GM21526 (cell line): Measurements from ENCODE around the gene USP17L30.
"Not testable (repeated sequence)": the region's sequence is repeated elsewhere in the genome, so short reads cannot be mapped to it uniquely, and the experiment has no call there.

Experiments
- ATAC-seq: cut with Tn5 transposase; IDR thresholded peaks from one replicate; pipeline ENCODE4 v1.9.1; 2021; ENCODE audit warnings: moderate library complexity; ENCODE audit not compliant: unreplicated experiment, low FRiP score

The USP17L30 gene

DNA sequence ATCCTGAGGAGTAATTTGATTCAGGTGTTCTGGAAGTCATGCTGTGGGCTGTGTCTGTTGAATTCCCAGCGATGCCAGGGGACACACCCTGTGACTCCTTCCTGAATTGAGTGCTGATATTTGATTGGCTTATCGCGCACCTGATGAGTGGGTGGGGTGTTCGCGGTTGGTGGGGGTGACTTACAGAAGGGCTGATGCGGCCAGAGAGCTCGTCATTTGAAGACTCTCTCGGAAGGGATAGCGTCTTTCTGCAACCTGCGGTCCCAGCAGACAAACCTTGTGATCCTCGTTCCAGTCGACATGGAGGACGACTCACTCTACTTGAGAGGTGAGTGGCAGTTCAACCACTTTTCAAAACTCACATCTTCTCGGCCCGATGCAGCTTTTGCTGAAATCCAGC lies at the start of gene USP17L30:
TSS of gene USP17L30 (plus strand) at position 301 of the 400 bp plus-strand sequence. CDS start at position 301, 0 bp downstream.
- ATAC-seq: not testable (repeated sequence)

- ATAC-seq: not testable (repeated sequence)
Observed at GRCh38 chr4:9324191-9324590, 38.7 kb upstream of the USP17L30 start.

GRCh38 chr4:9324865-9325264 lies 38.1 kb upstream of the USP17L30 start, which contains the start of gene USP17L24:
Gene USP17L24 (plus strand): TSS chr4:9325165. CDS start chr4:9325165, 0 bp downstream.
- ATAC-seq: not testable (repeated sequence)

GRCh38 chr4:9329611-9330010 lies 33.3 kb upstream of the USP17L30 start, which contains the start of gene USP17L25:
Gene USP17L25 (plus strand): TSS chr4:9329911. CDS start chr4:9329911, 0 bp downstream.
- ATAC-seq: not testable (repeated sequence)

GRCh38 chr4:9334358-9334757 lies 28.6 kb upstream of the USP17L30 start, which contains the start of gene USP17L26:
Gene USP17L26 (plus strand): TSS chr4:9334658. CDS start chr4:9334658, 0 bp downstream.
- not testable (repeated sequence) for ATAC-seq

DNA sequence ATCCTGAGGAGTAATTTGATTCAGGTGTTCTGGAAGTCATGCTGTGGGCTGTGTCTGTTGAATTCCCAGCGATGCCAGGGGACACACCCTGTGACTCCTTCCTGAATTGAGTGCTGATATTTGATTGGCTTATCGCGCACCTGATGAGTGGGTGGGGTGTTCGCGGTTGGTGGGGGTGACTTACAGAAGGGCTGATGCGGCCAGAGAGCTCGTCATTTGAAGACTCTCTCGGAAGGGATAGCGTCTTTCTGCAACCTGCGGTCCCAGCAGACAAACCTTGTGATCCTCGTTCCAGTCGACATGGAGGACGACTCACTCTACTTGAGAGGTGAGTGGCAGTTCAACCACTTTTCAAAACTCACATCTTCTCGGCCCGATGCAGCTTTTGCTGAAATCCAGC lies 23.8 kb upstream of the USP17L30 start, which contains the start of gene USP17L5:
TSS of gene USP17L5 (plus strand) at position 301 of the 400 bp plus-strand sequence. CDS start at position 301, 0 bp downstream.
- not testable (repeated sequence) for ATAC-seq

- ATAC-seq: not testable (repeated sequence)
Observed at GRCh38 chr4:9343848-9344247, 19.1 kb upstream of the USP17L30 start, which contains the start of gene USP17L27. Gene USP17L27 (plus strand): TSS chr4:9344148. CDS start chr4:9344148, 0 bp downstream.

- ATAC-seq: not testable (repeated sequence)
Observed at GRCh38 chr4:9348593-9348992, 14.3 kb upstream of the USP17L30 start, which contains the start of gene USP17L28. Gene USP17L28 (plus strand): TSS chr4:9348893. CDS start chr4:9348893, 0 bp downstream.

- not testable (repeated sequence) for ATAC-seq
Observed at GRCh38 chr4:9350866-9351265, 12.1 kb upstream of the USP17L30 start.

DNA sequence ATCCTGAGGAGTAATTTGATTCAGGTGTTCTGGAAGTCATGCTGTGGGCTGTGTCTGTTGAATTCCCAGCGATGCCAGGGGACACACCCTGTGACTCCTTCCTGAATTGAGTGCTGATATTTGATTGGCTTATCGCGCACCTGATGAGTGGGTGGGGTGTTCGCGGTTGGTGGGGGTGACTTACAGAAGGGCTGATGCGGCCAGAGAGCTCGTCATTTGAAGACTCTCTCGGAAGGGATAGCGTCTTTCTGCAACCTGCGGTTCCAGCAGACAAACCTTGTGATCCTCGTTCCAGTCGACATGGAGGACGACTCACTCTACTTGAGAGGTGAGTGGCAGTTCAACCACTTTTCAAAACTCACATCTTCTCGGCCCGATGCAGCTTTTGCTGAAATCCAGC lies 9.6 kb upstream of the USP17L30 start, which contains the start of gene USP17L29:
TSS of gene USP17L29 (plus strand) at position 301 of the 400 bp plus-strand sequence. CDS start at position 301, 0 bp downstream.
- not testable (repeated sequence) for ATAC-seq

DNA sequence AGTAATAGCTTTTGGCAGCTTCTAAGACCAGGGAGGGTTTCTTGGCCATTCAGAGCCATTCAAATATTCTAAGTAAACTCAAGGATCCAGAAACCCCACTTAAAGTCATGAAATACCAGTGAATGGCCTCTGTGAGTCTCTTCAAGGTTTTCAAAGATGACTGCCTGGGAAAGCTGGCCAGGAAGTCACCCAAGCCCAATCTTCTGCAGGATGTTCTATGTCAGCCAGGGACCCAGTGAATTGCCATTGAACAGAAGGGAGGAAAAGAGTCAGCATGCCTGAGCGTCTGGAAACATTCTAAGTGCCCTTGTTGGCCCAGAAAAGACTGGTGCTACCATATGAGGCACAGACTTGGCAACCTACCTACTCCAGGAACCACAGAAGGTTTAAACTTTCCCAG lies 17.0 kb downstream of the USP17L30 start:
- ATAC-seq: not testable (repeated sequence)

- ATAC-seq: not testable (repeated sequence)
Observed at GRCh38 chr4:9381012-9381534, 18.1 kb downstream of the USP17L30 start.

- no peak for ATAC-seq
Observed at GRCh38 chr4:9384126-9384525, 21.2 kb downstream of the USP17L30 start.

DNA sequence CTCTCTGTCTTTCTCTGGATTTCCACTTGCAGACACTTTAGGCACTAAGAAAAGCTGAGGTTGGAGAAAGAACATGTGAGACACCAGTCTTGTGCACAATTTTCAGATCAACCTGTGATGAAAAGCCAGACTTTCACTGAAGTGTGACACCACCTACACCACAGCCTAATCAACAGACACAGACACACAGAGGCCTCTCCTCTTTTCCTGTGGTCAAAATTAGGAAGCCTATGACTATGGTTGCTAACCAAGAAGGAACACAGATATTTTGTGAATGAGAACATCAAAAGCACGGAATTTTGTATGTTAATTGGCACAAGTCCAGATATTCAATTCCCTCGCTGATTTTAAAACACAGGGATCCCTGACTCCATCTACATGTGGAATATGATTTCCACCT lies 26.1 kb downstream of the USP17L30 start:
- not testable (repeated sequence) for ATAC-seq

- not testable (repeated sequence) for ATAC-seq
Observed at GRCh38 chr4:9405774-9406173, 42.8 kb downstream of the USP17L30 start.

DNA sequence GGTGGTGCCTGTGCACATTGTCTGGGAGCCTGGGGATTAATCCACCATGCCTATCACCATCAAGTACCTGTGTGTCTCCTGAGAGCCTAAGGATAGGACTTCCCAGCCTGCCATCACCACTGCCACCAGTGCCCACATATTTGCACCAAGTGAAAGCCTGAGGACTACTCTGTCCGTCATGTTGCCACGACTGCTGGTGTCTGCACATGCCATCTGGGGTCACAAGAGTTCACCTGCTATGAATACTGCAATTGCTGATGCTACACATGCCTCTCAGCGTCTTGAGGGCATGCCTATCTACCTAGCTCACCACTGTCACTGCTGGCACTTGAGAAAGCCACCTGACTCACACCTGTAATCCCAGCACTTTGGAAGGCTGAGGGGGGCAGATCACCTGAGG lies 43.6 kb downstream of the USP17L30 start:
- ATAC-seq: not testable (repeated sequence)

- ATAC-seq: no peak
Observed at GRCh38 chr4:9409793-9410192, 46.9 kb downstream of the USP17L30 start.
